Hepatocyte (in vitro differentiated cells): ENCODE results near the gene ATXN2. TPM values are rescaled to one million over a fixed set of nuclear protein-coding genes. Genes with fewer than 3 reads are reported as not detected.

Experiments used
- polyA plus RNA-seq: library from polyadenylated mRNA; unstranded; fragments of >200 nt; fragmentation: Nextera tagmentation; extraction: Ambion mirVana; gene quantifications from 2 replicates; pipeline ENCODE4 v1.2.1, GENCODE V29; 2016
- small RNA-seq: library from RNA; depleted of rRNA; stranded (forward); fragments of <200 nt; gene quantifications from one replicate; pipeline ENCODE3, GENCODE V24; 2014
- total RNA-seq: library from RNA; depleted of rRNA; stranded (reverse); fragments of >200 nt; gene quantifications from 2 replicates; pipeline ENCODE4 v1.2.3, GENCODE V29; 2014

The ATXN2 gene
- total and polyA plus RNA-seq, 2 experiments from 2014 or later = 36.9 to 47.9 TPM

Small RNA genes lying within 50 kb of the gene (small RNA-seq; reads per million reads assigned to genes)
- gene RF00066 = not detected

Other genes starting within 250 kb of the ATXN2 start
- gene PHETA1, start 230.2 kb downstream of the ATXN2 start, total RNA-seq = 18.1 and 30.9 TPM in 2 replicates
- 14.2 and 24.6 TPM in 2 replicates for gene PHETA1, start 230.2 kb downstream of the ATXN2 start, polyA plus RNA-seq
- 5.5 and 9.0 TPM in 2 replicates for gene SH2B3, start 193.4 kb downstream of the ATXN2 start, total RNA-seq
- 4.7 and 5.3 TPM in 2 replicates for gene SH2B3, start 193.4 kb downstream of the ATXN2 start, polyA plus RNA-seq
- gene BRAP, start 86.6 kb upstream of the ATXN2 start, total RNA-seq = 13.9 and 15.8 TPM in 2 replicates
- 16.8 and 19.7 TPM in 2 replicates for gene BRAP, start 86.6 kb upstream of the ATXN2 start, polyA plus RNA-seq
- gene ACAD10, start 86.7 kb upstream of the ATXN2 start, total RNA-seq = 21.5 and 32.5 TPM in 2 replicates
- gene ACAD10, start 86.7 kb upstream of the ATXN2 start, polyA plus RNA-seq = 20.7 and 24.2 TPM in 2 replicates
- 116 and 126 TPM in 2 replicates for gene ALDH2, start 167.6 kb upstream of the ATXN2 start, total RNA-seq
- 185 and 203 TPM in 2 replicates for gene ALDH2, start 167.6 kb upstream of the ATXN2 start, polyA plus RNA-seq
- 49.1 and 59.9 TPM in 2 replicates for gene MAPKAPK5, start 242.9 kb upstream of the ATXN2 start, total RNA-seq
- gene MAPKAPK5, start 242.9 kb upstream of the ATXN2 start, polyA plus RNA-seq = 35.0 and 45.1 TPM in 2 replicates